ENCODE data around the gene CDIPT. TPM values are rescaled to one million over a fixed set of nuclear protein-coding genes. Genes with fewer than 3 reads are reported as not detected.

CDIPT gene
- total RNA-seq, 3 donors from 2014 or later (not counting 1 experiment from before 2014, with no cell fraction given) = 42.3 to 66.9 (median 53.0) TPM

DNA sequence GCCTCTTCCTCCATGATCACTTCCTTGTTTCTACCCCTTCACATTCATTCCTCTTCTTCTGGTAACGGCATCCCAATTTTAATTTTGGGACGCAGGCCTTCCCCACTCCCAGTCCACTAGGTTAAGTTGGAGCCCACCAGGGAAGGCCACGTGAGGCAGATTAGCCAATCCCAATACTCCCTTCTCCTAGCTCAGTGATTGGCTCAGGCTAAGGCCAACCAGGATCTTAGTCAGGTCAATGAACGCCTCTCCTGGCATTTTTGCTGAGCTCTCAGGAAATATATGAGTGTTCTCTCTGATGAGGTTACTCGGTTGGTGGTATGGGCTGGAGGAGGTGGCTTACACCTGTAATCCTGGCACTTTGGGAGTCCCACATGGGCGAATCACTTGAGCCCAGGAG, 21.0 kb upstream of the CDIPT start:
- H3K9me3 ChIP-seq (ENCODE audit: control insufficient read depth, insufficient read depth, low read length) = no peaks in the 10 kb centered on the region
- Mint-ChIP-seq H3K36me3 (no peaks in the 10 kb centered on the region), H3K4me3 (no peak overlapping the region), H3K9me3 (no peaks in the 10 kb centered on the region), H3K27ac (no peak overlapping the region), H3K4me1 (no peaks in the 10 kb centered on the region), H3K27me3 (ENCODE audit: low read depth in 2 of 2) (peaks cover 0 to 5% of the 10 kb centered on the region in 2 donors)
- no peak overlapping the region for H3K27ac ChIP-seq (ENCODE audit: low read length)
- no peaks in the 10 kb centered on the region for H3K27me3 ChIP-seq (ENCODE audit: control insufficient read depth, insufficient read depth, low read length)
- ATAC-seq (no peak), DNase-seq (no peak)
- TF ChIP-seq, protein P1, sequence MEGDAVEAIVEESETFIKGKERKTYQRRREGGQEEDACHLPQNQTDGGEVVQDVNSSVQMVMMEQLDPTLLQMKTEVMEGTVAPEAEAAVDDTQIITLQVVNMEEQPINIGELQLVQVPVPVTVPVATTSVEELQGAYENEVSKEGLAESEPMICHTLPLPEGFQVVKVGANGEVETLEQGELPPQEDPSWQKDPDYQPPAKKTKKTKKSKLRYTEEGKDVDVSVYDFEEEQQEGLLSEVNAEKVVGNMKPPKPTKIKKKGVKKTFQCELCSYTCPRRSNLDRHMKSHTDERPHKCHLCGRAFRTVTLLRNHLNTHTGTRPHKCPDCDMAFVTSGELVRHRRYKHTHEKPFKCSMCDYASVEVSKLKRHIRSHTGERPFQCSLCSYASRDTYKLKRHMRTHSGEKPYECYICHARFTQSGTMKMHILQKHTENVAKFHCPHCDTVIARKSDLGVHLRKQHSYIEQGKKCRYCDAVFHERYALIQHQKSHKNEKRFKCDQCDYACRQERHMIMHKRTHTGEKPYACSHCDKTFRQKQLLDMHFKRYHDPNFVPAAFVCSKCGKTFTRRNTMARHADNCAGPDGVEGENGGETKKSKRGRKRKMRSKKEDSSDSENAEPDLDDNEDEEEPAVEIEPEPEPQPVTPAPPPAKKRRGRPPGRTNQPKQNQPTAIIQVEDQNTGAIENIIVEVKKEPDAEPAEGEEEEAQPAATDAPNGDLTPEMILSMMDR (IDR thresholded peaks at IDR 0.05) = no peak
- no peaks in the 10 kb centered on the region for H3K36me3 ChIP-seq (ENCODE audit: control insufficient read depth, insufficient read depth, low read length)
- intact Hi-C loops (cut with micrococcal nuclease) = no loop called here
- H3K4me3 ChIP-seq (ENCODE audit: low read length) = no peak overlapping the region
- 81% methylated on average over 6 of the region's 6 CpGs for WGBS (ENCODE audit: insufficient coverage)
- no peaks in the 10 kb centered on the region for H3K4me1 ChIP-seq (ENCODE audit: control insufficient read depth, insufficient read depth, low read length)

DNA sequence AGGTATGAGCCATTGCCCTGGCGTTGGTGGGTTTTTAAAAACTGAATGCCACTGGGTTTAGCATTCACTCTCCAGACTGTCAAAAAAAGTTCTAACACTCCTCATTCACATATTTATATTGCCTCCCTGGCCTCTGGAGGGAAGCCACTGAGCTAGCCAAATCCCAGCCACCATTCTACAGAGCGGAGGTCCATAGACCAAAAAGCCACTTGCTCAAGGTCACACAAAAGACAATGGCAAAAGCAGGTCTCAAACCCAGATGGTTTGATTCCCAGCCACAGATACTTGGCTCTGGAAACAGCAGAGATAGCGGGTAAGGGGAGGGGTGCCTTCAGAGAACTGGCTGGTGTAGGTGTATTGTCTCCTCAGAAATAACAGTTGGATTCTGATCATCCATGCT, 18.0 kb upstream of the CDIPT start:
- TF ChIP-seq, protein P1 (IDR thresholded peaks at IDR 0.05) = no peak
- peaks cover 20% of the 10 kb centered on the region for H3K27me3 ChIP-seq (ENCODE audit: control insufficient read depth, insufficient read depth, low read length)
- no peak overlapping the region for H3K27ac ChIP-seq (ENCODE audit: low read length)
- DNase-seq = no peak
- H3K4me3 ChIP-seq (ENCODE audit: low read length) = no peak overlapping the region
- Mint-ChIP-seq H3K4me3 (no peak overlapping the region), H3K27ac (no peak overlapping the region), H3K4me1 (peaks cover 7 to 20% of the 10 kb centered on the region in 2 donors), H3K9me3 (no peaks in the 10 kb centered on the region), H3K36me3 (no peaks in the 10 kb centered on the region), H3K27me3 (ENCODE audit: low read depth in 2 of 2) (peaks cover 13 to 19% of the 10 kb centered on the region in 2 donors)
- intact Hi-C loops (cut with micrococcal nuclease) = no loop called here
- peaks cover 17% of the 10 kb centered on the region for H3K4me1 ChIP-seq (ENCODE audit: control insufficient read depth, insufficient read depth, low read length)
- no peaks in the 10 kb centered on the region for H3K9me3 ChIP-seq (ENCODE audit: control insufficient read depth, insufficient read depth, low read length)
- no peak for ATAC-seq
- WGBS (ENCODE audit: insufficient coverage) = 86% methylated on average over 3 of the region's 3 CpGs
- H3K36me3 ChIP-seq (ENCODE audit: control insufficient read depth, insufficient read depth, low read length) = no peaks in the 10 kb centered on the region

DNA sequence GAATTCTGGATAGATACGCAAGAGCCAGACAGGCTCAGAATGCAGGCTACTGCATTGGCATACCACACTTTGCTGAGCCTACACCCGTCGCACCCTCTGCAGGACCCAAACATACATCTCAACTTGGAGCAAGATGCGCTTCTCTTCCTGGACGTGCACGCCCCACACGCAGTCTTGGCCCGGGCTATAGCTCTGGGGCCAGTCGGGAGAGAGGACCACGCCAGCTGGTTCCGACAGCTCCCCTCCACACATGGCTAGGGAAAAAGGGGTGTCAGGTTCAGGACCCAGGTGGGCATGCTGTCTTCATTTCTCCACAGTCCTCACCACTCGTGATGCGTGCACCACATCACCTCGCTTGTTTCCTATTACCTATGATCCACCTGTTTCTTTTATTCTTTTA, 15.1 kb upstream of the CDIPT start:
- no peak for DNase-seq
- Histone ChIP-seq H3K9me3 (ENCODE audit: control insufficient read depth, insufficient read depth, low read length) (no peaks in the 10 kb centered on the region), H3K27ac (ENCODE audit: low read length) (no peak overlapping the region), H3K4me1 (ENCODE audit: control insufficient read depth, insufficient read depth, low read length) (peaks cover 18% of the 10 kb centered on the region), H3K36me3 (ENCODE audit: control insufficient read depth, insufficient read depth, low read length) (no peaks in the 10 kb centered on the region), H3K27me3 (ENCODE audit: control insufficient read depth, insufficient read depth, low read length) (peaks cover 20% of the 10 kb centered on the region), H3K4me3 (ENCODE audit: low read length) (no peak overlapping the region)
- WGBS (ENCODE audit: insufficient coverage) = 95% methylated on average over 11 of the region's 14 CpGs
- H3K27ac Mint-ChIP-seq = no peak overlapping the region
- peaks cover 7 to 24% of the 10 kb centered on the region in 2 donors for H3K4me1 Mint-ChIP-seq
- H3K36me3 Mint-ChIP-seq = no peaks in the 10 kb centered on the region
- intact Hi-C loops (cut with micrococcal nuclease) = no loop called here
- TF ChIP-seq, protein P1 (IDR thresholded peaks at IDR 0.05) = no peak
- no peak overlapping the region for H3K4me3 Mint-ChIP-seq
- H3K27me3 Mint-ChIP-seq (ENCODE audit: low read depth in 2 of 2) = peaks cover 18 to 22% of the 10 kb centered on the region in 2 donors
- ATAC-seq = no peak
- no peaks in the 10 kb centered on the region for H3K9me3 Mint-ChIP-seq

DNA sequence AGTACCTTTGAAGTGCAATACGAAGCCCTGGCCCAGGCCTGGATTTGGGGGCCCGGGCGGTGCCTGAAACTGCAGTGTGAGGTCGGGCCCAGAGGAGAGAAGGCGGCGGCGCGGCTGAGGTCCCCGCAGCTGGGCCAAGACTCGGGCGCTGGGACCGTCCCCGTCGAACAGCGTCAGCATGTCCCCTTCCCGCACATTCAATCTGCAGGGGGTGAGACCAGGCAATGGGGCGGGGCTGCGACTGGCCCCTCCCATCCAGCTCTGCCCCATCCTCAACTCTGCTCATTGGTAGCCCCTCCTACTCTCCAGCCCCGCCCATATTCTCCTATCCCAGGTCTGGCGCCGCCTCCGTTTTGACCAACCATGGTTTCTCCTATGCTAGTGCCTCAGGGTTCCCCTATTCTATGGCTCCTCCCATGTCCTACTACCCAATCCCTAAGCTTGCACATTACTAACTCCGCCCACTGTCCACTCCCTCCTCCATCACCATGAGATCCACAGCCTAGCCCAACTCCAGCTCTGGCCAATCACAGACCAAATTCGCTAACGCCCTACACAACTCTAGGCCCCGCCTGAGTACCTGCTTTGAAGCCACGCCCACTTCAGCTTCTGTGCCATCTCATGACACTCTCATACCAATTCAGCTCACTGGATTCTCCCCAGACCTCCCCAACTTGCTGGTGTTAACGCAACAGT, 14.4 kb upstream of the CDIPT start:
- TF ChIP-seq, protein P1 (IDR thresholded peaks at IDR 0.05) = no peak
- Mint-ChIP-seq H3K4me3 (peak overlapping the region; percentile 74), H3K4me1 (peaks cover 7 to 24% of the 10 kb centered on the region in 2 donors), H3K27me3 (ENCODE audit: low read depth in 2 of 2) (peaks cover 18% of the 10 kb centered on the region in 2 donors), H3K9me3 (no peaks in the 10 kb centered on the region), H3K27ac (no peak overlapping the region), H3K36me3 (no peaks in the 10 kb centered on the region)
- intact Hi-C loops (cut with micrococcal nuclease) = no loop called here
- no peak overlapping the region for H3K4me3 ChIP-seq (ENCODE audit: low read length)
- no peaks in the 10 kb centered on the region for H3K36me3 ChIP-seq (ENCODE audit: control insufficient read depth, insufficient read depth, low read length)
- peak in 1 of 2 donors; percentile 62 for DNase-seq
- no peak overlapping the region for H3K27ac ChIP-seq (ENCODE audit: low read length)
- no peaks in the 10 kb centered on the region for H3K9me3 ChIP-seq (ENCODE audit: control insufficient read depth, insufficient read depth, low read length)
- peaks cover 20% of the 10 kb centered on the region for H3K27me3 ChIP-seq (ENCODE audit: control insufficient read depth, insufficient read depth, low read length)
- ATAC-seq = peak; percentile 66 to 75 (median 72)
- WGBS (ENCODE audit: insufficient coverage) = 24% methylated on average over 28 of the region's 28 CpGs
- H3K4me1 ChIP-seq (ENCODE audit: control insufficient read depth, insufficient read depth, low read length) = peaks cover 18% of the 10 kb centered on the region

All from natural killer cell (primary cell).